ENCODE measurements around the gene SCCPDH.
"Not testable (repeated sequence)": the region's sequence is repeated elsewhere in the genome, so short reads cannot be mapped to it uniquely, and the experiment has no call there.

The SCCPDH gene

DNA sequence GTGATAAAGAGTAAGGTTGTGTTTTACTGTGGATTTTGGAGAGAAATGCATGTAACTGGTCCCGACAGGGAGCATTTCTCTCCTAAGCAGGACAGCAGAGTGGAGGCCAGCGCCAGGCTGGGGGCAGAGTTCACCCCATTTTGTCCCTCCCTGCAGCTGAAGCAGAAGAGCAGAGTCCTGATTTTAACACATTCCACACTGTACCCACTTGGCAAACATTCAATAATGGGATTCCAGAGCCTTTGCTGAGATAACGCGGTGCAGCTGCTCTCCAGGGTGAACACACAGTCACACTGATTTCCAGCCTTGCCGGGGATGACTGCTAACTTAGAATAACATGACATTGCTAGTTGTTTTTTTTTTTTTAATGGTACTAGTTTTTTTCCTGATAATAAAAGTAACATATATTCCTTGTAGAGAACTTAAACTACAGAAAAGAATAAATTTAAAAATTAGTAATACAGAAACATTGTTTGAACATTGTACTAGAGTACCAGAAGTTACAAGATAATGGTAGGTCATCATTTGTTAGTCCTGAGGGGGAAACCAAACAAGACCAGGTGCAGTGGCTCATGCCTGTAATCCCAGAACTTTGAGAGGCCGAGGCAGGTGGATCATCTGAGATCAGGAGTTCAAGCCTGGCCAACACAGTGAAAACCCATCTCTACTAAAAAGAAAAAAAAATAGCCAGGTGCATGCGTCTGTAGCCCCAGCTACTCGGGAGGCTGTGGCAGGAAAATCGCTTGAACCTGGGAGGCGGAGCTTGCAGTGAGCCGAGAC lies 77.2 kb downstream of the SCCPDH start:
- DNase-seq: no peak

DNA sequence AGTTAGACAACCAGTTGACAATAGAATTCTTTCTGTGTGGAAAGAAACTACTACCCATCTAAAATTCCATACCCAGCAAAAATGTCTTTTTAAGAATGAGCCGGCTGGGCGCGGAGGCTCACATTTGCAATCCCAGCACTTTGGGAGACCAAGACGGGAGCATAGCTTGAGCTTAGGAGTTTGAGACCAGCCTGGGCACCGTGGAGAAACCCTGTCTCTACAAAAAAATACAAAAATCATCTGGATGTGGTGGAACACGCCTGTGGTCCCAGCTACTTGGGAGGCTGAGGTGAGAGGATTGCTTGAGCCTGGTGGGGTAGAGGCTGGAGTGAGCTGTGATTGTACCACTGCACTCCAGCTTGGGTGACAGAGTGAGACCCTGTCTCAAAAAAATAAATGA lies 79.2 kb downstream of the SCCPDH start:
- no peak for DNase-seq

DNA sequence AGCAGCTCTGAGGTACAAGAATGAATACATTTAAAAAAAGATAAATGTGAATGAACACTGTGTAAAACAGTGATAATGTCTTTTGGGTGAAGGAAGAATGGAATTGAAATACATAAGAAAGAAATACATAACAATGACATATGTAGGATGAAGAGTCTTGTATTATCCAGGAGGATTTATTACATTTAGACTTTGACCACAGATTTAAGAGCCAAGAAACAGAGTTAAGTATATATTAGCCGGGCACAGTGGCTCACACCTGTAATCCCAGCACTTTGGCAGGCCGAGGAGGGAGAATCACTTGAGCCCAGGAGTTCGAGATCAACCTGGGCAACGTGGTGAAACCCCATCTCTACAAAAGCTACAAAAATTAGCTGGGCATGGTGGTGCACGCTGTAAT lies 79.7 kb downstream of the SCCPDH start:
- no peak for DNase-seq

DNA sequence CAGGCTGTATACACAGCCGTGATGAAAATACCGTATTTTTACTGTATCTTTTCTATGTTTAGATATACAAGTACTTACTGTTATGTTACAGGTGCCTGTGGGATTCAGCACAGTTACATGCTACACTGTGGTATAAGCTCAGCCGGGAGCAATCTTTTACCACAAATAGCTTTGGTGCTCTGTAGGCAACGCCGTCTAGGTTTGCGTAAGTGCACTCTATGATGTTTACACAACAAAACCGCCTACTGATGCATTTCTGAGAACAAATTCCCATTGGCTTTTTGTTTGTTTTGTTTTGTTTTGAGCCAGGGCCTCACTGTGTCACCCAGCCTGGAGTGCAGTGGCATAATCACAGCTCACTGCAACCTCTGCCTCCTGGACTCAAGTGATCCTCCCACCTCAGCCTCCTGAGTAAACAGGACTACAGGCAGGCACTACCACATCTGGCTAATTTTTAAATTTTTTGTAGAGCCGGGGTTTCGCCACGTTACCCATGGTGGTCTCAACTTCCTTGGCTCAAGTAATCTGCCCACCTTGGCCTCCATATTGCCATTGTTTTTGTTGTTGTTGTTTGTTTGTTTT lies 81.0 kb downstream of the SCCPDH start:
- DNase-seq: no peak

DNA sequence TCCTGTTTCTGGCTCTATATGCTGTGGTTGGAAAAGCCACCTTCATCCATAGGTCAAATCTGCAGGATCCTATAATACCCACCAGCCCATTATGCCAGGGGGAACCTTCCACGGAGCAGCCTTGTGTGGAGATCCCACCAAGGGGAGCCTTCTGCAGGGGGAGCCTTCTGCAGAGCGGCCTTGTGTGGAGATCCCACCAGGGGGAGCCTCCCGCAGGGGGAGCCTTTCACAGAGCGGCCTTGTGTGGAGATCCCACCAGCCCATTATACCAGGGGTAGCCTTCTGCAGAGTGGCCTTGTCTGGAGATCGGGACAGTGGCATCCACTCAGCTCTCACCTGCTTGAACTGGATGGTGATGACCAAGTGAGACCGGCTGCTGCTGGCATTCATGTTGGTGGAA lies 85.3 kb downstream of the SCCPDH start:
- DNase-seq: no peak

DNA sequence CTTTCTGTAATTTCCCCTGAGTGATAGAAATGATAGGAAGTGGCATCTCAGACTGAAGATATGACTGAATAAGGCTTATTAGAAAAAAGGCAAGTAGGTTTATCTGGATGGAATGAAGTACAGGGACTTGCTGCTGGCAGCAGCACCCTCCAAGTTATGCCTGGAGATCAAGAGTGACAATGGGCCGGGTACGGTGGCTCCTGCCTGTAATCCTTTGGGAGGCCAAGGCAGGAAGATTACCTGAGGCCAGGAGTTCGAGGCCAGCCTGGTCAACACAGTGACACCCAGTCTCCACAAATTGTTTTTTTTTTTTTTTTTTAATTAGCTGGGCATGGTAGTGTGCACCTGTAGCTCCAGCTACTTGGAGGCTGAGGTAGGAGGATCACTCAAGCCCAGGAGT lies 87.8 kb downstream of the SCCPDH start:
- no peak for DNase-seq

DNA sequence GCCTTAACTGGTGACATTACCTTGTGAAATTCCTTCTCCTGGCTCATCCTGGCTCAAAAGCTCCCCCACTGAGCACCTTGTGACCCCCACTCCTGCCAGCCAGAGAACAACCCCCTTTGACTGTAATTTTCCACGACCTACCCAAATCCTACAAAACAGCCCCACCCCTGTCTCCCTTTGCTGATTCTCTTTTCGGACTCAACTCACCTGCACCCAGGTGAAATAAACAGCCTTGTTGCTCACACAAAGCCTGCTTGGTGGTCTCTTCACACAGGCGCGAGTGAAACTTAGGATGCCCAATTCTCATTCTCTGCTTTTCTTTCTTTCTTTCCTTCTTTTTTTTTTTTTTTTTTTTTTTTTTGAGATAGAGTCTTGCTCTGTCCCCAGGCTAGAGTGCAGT lies 89.1 kb downstream of the SCCPDH start:
- DNase-seq: not testable (repeated sequence)

DNA sequence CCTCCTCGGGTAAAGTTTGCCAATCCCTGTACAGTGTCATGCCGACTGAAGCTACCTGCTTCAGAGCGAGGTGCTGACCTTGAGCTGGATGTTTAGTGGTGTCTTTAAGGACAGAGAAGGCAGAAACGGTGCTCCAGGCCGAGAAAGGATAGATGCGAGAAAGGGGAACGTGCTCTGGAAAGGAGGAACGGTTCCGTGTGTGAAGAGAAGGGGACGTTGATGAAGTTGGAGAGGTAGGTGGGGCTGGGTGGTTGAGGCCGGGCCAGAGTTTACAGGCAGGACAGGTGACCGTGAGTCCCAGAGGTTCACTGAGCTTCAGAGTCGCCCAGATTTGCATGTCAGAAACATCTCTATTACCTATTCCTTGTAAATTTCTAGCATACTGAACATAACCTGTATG lies 90.7 kb downstream of the SCCPDH start:
- no peak for DNase-seq

DNA sequence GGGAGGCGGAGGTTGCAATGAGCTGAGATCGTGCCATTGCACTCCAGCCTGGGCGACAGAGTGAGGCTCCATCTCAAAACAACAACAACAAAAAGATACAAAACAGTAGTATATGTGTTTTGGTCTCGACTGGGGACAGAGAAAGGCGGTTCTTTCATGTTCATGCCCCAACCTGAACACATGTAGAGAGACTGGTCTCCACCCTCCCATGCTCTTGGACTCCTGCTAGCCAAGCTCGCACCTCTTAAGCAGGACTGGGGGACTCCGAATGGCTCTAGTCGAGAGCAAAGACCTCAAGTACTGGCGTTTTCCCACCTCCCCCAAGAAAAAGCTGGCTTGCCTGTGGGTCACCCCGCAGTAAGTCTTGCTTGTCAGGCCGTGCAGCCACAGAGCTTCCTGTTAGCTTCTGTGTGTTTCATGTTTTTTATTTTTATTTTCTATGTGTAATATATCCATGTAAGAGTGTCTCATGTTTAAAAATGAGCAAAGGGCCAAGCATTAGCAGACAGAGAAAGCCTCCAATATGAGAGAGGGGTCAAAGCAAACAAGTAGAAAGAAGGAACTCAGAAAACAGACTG lies 91.6 kb downstream of the SCCPDH start:
- no peak for DNase-seq
